Astrocyte (in vitro differentiated cells and primary cell): Measurements from ENCODE around the gene HIRA.

ENCODE experiments used
- EZH2 ChIP-seq: IDR thresholded peaks from 2 replicates; pipeline ENCODE4 v1.6.1; 2012; ENCODE audit warnings: mild to moderate bottlenecking, low read length, inconsistent platforms; ENCODE audit not compliant: insufficient read depth
- TF ChIP-seq, protein P1 (sequence below): IDR thresholded peaks from 2 replicates; pipeline ENCODE4 v1.5.1; 2011; ENCODE audit warnings: low read depth, mild to moderate bottlenecking, inconsistent platforms, low read length, moderate library complexity; ENCODE audit not compliant: insufficient read depth

DNA sequence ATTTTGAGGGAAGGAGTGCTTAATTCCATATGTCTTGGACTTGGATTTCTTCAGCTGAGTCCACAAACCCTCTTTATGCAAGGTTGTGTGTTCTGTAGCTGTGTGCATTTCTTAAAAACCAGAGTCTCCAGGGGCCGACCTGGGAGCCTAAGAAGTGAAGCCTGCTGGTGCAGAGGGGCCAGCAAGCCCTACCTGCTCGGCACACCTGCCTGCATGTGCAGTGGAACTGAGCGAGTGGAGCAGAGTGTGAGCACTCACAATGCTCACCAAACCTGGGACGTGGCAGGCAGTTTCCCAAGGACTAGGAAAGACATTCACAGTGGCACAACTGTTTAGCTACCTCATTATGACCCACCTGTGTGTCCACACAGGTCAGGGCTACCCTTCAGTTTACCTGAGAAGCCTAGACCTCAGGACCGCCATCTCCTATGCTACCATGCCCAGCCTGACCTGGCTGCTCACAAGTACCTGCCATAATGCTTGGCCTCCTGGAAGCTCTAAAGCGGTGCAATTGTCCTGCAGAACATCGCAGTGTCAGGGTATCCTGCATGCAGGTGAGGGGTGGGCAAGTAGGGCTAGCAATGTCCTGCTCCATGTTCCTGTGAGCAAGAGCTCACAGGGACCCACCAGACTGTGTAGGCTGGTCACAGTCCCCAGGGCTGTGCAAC is 12.1 kb upstream of the HIRA start:
- TF ChIP-seq, protein P1, sequence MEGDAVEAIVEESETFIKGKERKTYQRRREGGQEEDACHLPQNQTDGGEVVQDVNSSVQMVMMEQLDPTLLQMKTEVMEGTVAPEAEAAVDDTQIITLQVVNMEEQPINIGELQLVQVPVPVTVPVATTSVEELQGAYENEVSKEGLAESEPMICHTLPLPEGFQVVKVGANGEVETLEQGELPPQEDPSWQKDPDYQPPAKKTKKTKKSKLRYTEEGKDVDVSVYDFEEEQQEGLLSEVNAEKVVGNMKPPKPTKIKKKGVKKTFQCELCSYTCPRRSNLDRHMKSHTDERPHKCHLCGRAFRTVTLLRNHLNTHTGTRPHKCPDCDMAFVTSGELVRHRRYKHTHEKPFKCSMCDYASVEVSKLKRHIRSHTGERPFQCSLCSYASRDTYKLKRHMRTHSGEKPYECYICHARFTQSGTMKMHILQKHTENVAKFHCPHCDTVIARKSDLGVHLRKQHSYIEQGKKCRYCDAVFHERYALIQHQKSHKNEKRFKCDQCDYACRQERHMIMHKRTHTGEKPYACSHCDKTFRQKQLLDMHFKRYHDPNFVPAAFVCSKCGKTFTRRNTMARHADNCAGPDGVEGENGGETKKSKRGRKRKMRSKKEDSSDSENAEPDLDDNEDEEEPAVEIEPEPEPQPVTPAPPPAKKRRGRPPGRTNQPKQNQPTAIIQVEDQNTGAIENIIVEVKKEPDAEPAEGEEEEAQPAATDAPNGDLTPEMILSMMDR = no peak
- TF ChIP-seq EZH2 = no peak
